Osteocyte (in vitro differentiated cells): ENCODE results near the gene ODAD2. TPM values are rescaled to one million over a fixed set of nuclear protein-coding genes. Genes with fewer than 3 reads are reported as not detected.

Experiments used
- DNase-seq: peaks from one replicate; pipeline ENCODE4 v3.0.0; 2021; ENCODE audit warnings: mixed read lengths; ENCODE audit not compliant: unreplicated experiment; ENCODE audit errors: extremely low spot score
- H3K27ac Mint-ChIP-seq: one replicate; pipeline ENCODE4 v1.8.0; 2021; ENCODE audit warnings: mild to moderate bottlenecking, mixed read lengths; ENCODE audit not compliant: unreplicated experiment
- H3K27me3 Mint-ChIP-seq: one replicate; pipeline ENCODE4 v1.8.0; 2021; ENCODE audit warnings: mixed read lengths; ENCODE audit not compliant: unreplicated experiment
- H3K36me3 Mint-ChIP-seq: one replicate; pipeline ENCODE4 v1.8.0; 2021; ENCODE audit warnings: mixed read lengths; ENCODE audit not compliant: unreplicated experiment
- H3K4me1 Mint-ChIP-seq: one replicate; pipeline ENCODE4 v1.8.0; 2021; ENCODE audit warnings: mixed read lengths; ENCODE audit not compliant: unreplicated experiment
- H3K4me3 Mint-ChIP-seq: one replicate; pipeline ENCODE4 v1.8.0; 2021; ENCODE audit warnings: mild to moderate bottlenecking, moderate library complexity, mixed read lengths; ENCODE audit not compliant: unreplicated experiment
- H3K9me3 Mint-ChIP-seq: one replicate; pipeline ENCODE4 v1.8.0; 2021; ENCODE audit warnings: mixed read lengths; ENCODE audit not compliant: unreplicated experiment
- total RNA-seq: library from RNA; stranded (reverse); gene quantifications from 2 replicates; pipeline ENCODE4 v1.2.1, GENCODE V29; 2021
- TF ChIP-seq, protein P1 (sequence below): fragments of 200-600 bp; sonication (generic); IDR thresholded peaks from 2 replicates; pipeline ENCODE4 v1.5.0; 2021; ENCODE audit warnings: antibody characterized with exemption, mild to moderate bottlenecking, moderate library complexity

ODAD2 gene
- total RNA-seq, 1 donor from 2014 or later, result 4.3 TPM

DNA sequence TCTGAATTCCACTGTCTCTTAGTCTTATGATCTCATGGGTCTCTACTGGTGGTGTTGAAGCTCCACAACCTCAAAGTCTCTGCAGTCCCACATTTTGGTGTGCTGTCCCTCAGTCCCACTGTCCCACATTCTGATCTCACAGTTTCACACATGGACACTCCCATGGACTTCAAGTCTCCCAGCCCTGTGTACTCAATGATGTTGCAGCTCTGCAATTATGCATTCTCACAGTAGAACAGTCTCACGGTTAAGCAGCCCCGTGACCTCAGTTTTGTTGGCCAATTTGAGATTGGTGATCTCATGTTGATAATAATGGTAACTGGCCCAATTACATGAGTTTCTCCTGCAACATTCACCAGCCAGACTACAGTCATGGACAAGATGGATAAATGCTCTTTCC lies 109.4 kb downstream of the ODAD2 start:
- TF ChIP-seq, protein P1, sequence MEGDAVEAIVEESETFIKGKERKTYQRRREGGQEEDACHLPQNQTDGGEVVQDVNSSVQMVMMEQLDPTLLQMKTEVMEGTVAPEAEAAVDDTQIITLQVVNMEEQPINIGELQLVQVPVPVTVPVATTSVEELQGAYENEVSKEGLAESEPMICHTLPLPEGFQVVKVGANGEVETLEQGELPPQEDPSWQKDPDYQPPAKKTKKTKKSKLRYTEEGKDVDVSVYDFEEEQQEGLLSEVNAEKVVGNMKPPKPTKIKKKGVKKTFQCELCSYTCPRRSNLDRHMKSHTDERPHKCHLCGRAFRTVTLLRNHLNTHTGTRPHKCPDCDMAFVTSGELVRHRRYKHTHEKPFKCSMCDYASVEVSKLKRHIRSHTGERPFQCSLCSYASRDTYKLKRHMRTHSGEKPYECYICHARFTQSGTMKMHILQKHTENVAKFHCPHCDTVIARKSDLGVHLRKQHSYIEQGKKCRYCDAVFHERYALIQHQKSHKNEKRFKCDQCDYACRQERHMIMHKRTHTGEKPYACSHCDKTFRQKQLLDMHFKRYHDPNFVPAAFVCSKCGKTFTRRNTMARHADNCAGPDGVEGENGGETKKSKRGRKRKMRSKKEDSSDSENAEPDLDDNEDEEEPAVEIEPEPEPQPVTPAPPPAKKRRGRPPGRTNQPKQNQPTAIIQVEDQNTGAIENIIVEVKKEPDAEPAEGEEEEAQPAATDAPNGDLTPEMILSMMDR, result no peak
- no peak for DNase-seq
- Mint-ChIP-seq H3K27ac (no peak overlapping the region), H3K4me3 (no peak overlapping the region), H3K27me3 (no peaks in the 10 kb centered on the region), H3K36me3 (peaks cover 8% of the 10 kb centered on the region), H3K4me1 (no peaks in the 10 kb centered on the region), H3K9me3 (peaks cover 17% of the 10 kb centered on the region)

DNA sequence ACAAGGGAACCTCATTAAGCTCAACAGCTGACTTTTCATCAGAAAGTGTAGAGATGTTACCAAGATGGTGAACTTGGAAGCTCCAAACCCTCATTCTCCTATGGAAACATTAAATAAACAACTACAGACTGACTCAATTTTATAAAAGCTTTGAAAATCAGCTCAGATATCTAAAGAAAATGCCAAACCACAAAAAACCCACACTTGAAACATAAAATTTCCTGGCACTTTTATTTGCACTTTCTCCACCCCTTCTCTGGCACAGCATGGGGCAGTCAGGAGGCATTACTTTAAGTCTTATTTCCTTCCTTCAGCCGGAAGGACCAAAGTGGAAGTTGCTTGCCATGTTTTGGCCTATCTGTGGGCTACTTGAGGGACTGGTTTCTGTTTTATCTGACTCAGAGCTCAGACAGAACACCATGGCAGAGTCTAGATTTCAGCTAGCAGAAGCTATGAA lies 114.7 kb downstream of the ODAD2 start:
- H3K27me3 Mint-ChIP-seq, result no peaks in the 10 kb centered on the region
- peaks cover 6% of the 10 kb centered on the region for H3K4me1 Mint-ChIP-seq
- peaks cover 9% of the 10 kb centered on the region for H3K36me3 Mint-ChIP-seq
- H3K27ac Mint-ChIP-seq, result peak overlapping the region; percentile 50
- TF ChIP-seq, protein P1, result no peak
- no peak for DNase-seq
- H3K9me3 Mint-ChIP-seq, result peaks cover 22% of the 10 kb centered on the region
- H3K4me3 Mint-ChIP-seq, result no peak overlapping the region

DNA sequence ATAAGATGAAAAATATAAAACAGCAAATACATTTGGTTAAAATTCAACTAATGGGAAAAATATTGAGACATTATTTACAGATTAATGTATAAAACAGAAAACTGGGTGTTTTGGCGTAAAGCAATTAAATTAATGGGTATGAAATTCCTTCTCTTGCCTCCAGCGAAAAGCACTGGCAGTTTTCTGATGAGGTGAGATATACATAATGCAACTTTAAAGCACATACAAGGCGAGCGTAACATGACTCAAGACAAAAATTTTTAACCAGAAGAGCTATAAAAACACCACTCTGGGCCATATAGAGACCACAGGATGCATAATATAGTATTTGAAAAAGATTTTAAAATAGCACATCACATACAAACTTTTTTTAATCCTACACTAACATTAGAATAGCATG lies 120.6 kb downstream of the ODAD2 start:
- H3K4me1 Mint-ChIP-seq, result no peaks in the 10 kb centered on the region
- no peak overlapping the region for H3K4me3 Mint-ChIP-seq
- peaks cover 5% of the 10 kb centered on the region for H3K36me3 Mint-ChIP-seq
- H3K9me3 Mint-ChIP-seq, result peaks cover 4% of the 10 kb centered on the region
- no peaks in the 10 kb centered on the region for H3K27me3 Mint-ChIP-seq
- no peak overlapping the region for H3K27ac Mint-ChIP-seq
- TF ChIP-seq, protein P1, result no peak
- DNase-seq, result no peak

DNA sequence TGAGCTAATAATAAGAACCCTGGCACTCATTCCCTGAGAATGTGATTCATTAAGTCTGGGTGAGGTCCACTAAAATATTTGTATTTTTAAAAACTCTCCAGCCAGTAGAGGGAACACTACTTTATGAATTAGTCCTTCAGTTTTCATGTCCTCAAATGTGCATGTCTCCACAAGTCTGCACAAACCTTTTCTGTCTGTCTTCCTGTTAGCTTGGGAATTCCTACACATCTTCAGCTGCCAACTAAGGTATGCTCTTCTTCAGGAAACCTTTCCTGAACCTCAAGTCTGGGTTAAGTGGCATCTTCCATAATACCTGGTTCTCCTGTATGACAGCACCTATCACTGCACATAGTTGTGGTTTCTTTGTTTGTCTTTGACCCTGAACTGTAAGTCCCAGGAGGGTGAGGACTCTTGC lies 133.7 kb downstream of the ODAD2 start:
- TF ChIP-seq, protein P1, result peak; percentile 38
- H3K27me3 Mint-ChIP-seq, result no peaks in the 10 kb centered on the region
- DNase-seq, result no peak
- H3K4me3 Mint-ChIP-seq, result no peak overlapping the region
- peaks cover 7% of the 10 kb centered on the region for H3K9me3 Mint-ChIP-seq
- H3K4me1 Mint-ChIP-seq, result peaks cover 7% of the 10 kb centered on the region
- no peaks in the 10 kb centered on the region for H3K36me3 Mint-ChIP-seq
- no peak overlapping the region for H3K27ac Mint-ChIP-seq

DNA sequence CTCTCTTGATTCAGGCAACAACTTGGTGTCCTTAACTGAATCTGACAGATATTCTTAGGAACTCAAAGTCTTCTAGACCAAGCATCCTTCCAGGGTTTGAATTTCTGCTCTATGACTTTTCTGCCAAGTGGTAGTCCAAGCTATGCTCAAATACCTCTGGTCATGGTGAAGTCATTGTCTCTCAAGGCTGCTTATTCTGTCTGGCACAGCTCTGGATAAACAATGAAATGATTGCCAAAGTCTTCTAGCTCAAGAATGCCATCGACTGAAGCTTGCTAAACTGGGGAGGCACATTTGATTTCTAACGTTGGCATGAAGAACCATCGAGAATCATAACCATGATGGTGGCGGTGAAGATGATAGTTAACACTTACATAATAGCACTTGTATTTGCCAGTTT lies 137.1 kb downstream of the ODAD2 start:
- DNase-seq, result no peak
- H3K36me3 Mint-ChIP-seq, result no peaks in the 10 kb centered on the region
- TF ChIP-seq, protein P1, result no peak
- H3K27me3 Mint-ChIP-seq, result no peaks in the 10 kb centered on the region
- no peaks in the 10 kb centered on the region for H3K9me3 Mint-ChIP-seq
- H3K4me1 Mint-ChIP-seq, result peaks cover 7% of the 10 kb centered on the region
- no peak overlapping the region for H3K4me3 Mint-ChIP-seq
- no peak overlapping the region for H3K27ac Mint-ChIP-seq
